ENCODE data around the gene TNF. TPM values are rescaled to one million over a fixed set of nuclear protein-coding genes. Genes with fewer than 3 reads are reported as not detected.

TNF gene
- total RNA-seq, 2 donors from 2014 or later = 0.66 to 1.3 TPM

DNA sequence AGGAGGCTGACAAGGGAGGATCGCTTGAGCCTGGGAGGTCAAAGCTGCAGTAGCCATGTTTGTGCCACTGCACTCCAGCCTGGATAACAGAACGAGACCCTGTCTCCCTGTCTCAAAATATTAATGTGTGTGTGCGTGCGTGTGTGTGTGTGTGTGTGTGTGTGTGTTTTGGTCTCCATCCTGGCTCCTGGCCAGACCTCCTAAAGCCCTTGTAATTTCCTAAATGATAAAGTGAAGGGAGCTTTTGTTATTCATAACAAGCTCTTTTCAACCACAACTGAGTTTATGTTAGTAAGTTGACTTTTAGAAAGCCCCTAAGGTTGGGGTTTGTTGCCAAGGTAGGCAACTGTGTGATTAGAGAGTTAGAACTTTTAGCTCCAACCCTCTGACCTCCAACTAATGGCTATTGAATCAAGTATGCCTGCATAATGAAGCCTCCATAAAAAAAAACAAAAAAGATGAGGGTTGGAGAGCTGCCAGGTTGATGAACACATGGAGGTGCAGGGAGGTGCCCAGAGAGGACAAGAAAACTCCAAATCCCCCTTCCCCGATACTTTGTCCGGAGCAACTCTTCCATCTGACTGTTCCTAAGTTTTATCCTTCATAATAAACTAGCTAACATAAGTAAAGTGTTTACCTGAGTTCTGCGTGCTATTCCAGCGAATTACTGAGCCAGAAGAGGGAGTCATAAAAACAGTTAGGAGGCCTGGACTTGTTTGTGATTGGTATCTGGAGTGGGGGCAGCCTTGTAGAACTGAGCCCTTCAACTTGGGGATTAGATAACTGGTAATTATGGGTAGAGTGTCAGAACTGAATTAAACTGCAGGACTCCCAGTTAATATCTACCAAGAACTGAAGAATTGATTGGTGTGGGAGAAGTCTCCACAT, 34.4 kb downstream of the TNF start:
- ATAC-seq = no peak

DNA sequence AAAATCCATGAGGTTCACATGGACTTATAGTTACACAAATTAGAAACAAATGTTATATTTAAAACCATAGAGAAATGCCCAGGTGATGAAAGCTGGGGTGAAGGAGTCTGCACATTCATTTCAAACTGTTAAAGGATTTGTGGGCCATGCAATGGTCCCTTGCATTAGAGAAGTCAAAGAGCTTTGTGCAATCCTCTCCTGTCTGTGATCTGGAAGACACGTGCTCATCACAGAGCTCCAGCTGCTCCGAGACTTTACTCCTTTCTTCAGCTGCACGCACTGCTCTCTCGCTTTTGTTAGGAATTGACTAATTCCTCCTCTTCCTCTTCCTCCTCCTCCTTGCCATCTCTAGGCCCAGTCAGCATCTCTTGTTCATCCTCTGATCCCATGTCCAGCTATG, 35.6 kb downstream of the TNF start:
- Histone ChIP-seq H3K9me3 (no peaks in the 10 kb centered on the region), H3K36me3 (replicated peaks in 1 of 2; ENCODE audit: insufficient read depth in 1 of 2, low read depth in 2 of 2) (no peaks in the 10 kb centered on the region), H3K4me1 (no peaks in the 10 kb centered on the region), H3K4me3 (no peak overlapping the region), H3K27ac (no peak overlapping the region), H3K27me3 (no peaks in the 10 kb centered on the region)
- intact Hi-C loops (cut with DNase I) = no loop called here
- no peak for ATAC-seq
- 79 to 88% methylated on average over 4 of the region's 4 CpGs for WGBS, 2 donors
- TF ChIP-seq, protein P1, sequence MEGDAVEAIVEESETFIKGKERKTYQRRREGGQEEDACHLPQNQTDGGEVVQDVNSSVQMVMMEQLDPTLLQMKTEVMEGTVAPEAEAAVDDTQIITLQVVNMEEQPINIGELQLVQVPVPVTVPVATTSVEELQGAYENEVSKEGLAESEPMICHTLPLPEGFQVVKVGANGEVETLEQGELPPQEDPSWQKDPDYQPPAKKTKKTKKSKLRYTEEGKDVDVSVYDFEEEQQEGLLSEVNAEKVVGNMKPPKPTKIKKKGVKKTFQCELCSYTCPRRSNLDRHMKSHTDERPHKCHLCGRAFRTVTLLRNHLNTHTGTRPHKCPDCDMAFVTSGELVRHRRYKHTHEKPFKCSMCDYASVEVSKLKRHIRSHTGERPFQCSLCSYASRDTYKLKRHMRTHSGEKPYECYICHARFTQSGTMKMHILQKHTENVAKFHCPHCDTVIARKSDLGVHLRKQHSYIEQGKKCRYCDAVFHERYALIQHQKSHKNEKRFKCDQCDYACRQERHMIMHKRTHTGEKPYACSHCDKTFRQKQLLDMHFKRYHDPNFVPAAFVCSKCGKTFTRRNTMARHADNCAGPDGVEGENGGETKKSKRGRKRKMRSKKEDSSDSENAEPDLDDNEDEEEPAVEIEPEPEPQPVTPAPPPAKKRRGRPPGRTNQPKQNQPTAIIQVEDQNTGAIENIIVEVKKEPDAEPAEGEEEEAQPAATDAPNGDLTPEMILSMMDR (IDR thresholded peaks at IDR 0.05) = no peak
- TF ChIP-seq POLR2A (IDR thresholded peaks at IDR 0.05) = no peak
- no peak for DNase-seq

More for the DNA sequence above, 34.4 kb downstream of the TNF start:
- TF ChIP-seq POLR2A (IDR thresholded peaks at IDR 0.05) = no peak
- TF ChIP-seq, protein P1 (IDR thresholded peaks at IDR 0.05) = no peak
- DNase-seq = no peak
- Histone ChIP-seq H3K4me1 (no peaks in the 10 kb centered on the region), H3K27me3 (no peaks in the 10 kb centered on the region), H3K9me3 (no peaks in the 10 kb centered on the region), H3K36me3 (replicated peaks in 1 of 2; ENCODE audit: insufficient read depth in 1 of 2, low read depth in 2 of 2) (no peaks in the 10 kb centered on the region), H3K27ac (no peak overlapping the region), H3K4me3 (no peak overlapping the region)
- WGBS, 2 donors = 54 to 75% methylated on average over 8 of the region's 8 CpGs
- intact Hi-C loops (cut with DNase I) = no loop called here

DNA sequence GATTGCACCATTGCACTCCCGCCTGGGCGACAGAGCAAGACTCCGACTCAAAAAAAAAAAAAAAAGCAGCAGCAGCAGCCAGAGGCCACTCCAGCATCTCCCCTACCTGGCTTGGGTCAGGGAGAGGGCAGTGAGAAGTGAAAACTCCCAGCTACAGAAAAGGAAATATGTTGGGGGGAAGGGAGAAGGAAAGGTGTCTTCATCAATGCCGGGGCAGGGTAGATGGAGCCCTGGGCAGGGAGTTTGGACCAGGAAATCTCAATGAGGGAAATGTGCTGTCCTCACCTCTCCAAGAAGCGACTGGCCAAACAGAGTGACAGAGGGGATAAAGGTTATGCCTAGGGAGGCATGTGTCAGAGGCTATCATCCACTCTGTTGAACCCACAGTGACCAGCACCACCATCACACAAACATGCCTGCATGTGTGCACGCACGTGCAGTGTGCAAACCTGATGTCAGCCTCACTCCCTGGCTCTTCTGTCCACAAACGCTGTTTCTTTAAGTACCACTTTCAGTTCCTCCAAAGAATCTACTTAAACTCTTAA, 38.8 kb downstream of the TNF start:
- DNase-seq (peak in 1 of 4 donors; percentile 18), ATAC-seq (no peak)
- Histone ChIP-seq H3K27me3 (no peaks in the 10 kb centered on the region), H3K27ac (peak overlapping the region in 1 of 4 donors; percentile 52), H3K4me1 (no peaks in the 10 kb centered on the region), H3K9me3 (no peaks in the 10 kb centered on the region), H3K4me3 (no peak overlapping the region), H3K36me3 (replicated peaks in 1 of 2; ENCODE audit: insufficient read depth in 1 of 2, low read depth in 2 of 2) (no peaks in the 10 kb centered on the region)
- WGBS, 2 donors = 71 to 77% methylated on average over 8 of the region's 8 CpGs
- TF ChIP-seq, protein P1 (IDR thresholded peaks at IDR 0.05) = no peak
- no peak for TF ChIP-seq POLR2A (IDR thresholded peaks at IDR 0.05)
- intact Hi-C loops (cut with DNase I) = no loop called here

DNA sequence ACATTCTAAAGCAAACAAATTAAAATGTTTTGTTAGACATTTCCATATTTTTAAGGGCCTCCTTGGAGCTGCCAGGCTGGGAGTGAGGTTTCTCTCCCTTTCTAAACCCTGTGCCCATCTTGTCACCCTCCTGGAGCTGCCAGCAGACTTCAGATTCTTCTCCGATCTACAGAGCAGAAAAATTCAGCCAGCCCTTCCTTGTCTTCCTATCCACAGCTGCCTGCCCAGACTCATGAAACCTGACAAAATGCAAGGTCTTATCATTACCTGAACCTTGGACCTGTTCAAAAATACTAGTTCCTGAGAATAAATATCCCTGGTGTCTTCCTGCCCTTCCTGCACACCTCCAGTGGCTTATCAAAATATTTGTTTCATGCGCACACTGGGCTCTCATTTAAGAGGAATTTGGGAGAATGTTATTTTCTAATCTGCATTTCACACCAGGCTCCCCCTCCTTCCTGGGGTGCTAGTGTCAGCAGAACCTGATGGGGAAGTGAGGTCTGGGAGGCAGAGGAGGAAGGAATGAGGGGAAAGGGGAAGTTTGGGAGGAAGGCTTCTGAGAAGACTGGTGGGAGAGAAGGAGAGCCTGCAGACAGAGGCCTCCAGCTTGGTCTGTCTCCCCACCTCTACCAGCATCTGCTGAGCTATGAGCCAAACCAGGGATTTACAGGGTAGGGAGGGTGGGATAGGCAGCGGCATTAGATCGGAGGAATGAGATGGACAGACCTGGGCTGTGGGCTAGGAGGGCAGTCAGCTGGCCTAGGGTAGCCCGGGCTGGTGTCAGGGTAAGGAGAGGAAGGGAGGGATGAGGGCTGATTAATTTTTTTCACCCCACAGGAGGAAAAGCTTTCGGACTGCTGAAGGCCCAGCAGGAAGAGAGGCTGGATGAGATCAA, 39.6 kb downstream of the TNF start, which contains the start of gene AIF1:
TSS of gene AIF1 (plus strand) at position 551 of the 895 bp plus-strand sequence. CDS start at position 647, 96 bp downstream.
- Histone ChIP-seq H3K27ac (peak within 1 kb of the TSS in 2 of 4 donors; percentile 8 to 53), H3K4me1 (peaks cover 4% of the 10 kb centered on the region), H3K4me3 (no peak within 1 kb of the TSS), H3K9me3 (no peaks in the 10 kb centered on the region), H3K36me3 (replicated peaks in 1 of 2; ENCODE audit: insufficient read depth in 1 of 2, low read depth in 2 of 2) (no peaks in the 10 kb centered on the region), H3K27me3 (no peaks in the 10 kb centered on the region)
- DNase-seq (peak in 1 of 4 donors; percentile 40), ATAC-seq (no peak)
- intact Hi-C loops (cut with DNase I) = no loop called here
- TF ChIP-seq, protein P1 (IDR thresholded peaks at IDR 0.05) = no peak
- TF ChIP-seq POLR2A (IDR thresholded peaks at IDR 0.05) = no peak
- WGBS, 2 donors = 55 to 69% methylated on average over 6 of the region's 6 CpGs
